HepG2 (cell line): Measurements from ENCODE around the gene KRTAP10-2. TPM values are rescaled to one million over a fixed set of nuclear protein-coding genes. Genes with fewer than 3 reads are reported as not detected.

ENCODE experiments used
- ATF6 ChIP-seq: sonication (generic); formaldehyde crosslinking; conservative IDR thresholded peaks from 2 replicates; pipeline ENCODE4 v1.4.0; 2020; ENCODE audit warnings: missing genetic modification reagents
- GRHL1 ChIP-seq: sonication (generic); formaldehyde crosslinking; conservative IDR thresholded peaks from 2 replicates; pipeline ENCODE4 v1.8.0; 2022; ENCODE audit warnings: missing genetic modification reagents
- HES4 ChIP-seq: sonication (generic); formaldehyde crosslinking; IDR thresholded peaks from 2 replicates; pipeline ENCODE4 v1.9.0; 2021; ENCODE audit warnings: mild to moderate bottlenecking, missing genetic modification reagents, borderline replicate concordance
- HMG20A ChIP-seq: IDR thresholded peaks from 2 replicates; pipeline ENCODE4 v1.6.1; 2016; ENCODE audit warnings: borderline replicate concordance
- HMGA1 ChIP-seq: sonication (generic); formaldehyde crosslinking; conservative IDR thresholded peaks from 2 replicates; pipeline ENCODE4 v1.4.0; 2020; ENCODE audit warnings: missing genetic modification reagents
- HOXD1 ChIP-seq: sonication (generic); formaldehyde crosslinking; IDR thresholded peaks from 2 replicates; pipeline ENCODE4 v1.5.0; 2020; ENCODE audit warnings: missing genetic modification reagents
- MAFG ChIP-seq: sonication (generic); formaldehyde crosslinking; IDR thresholded peaks from 2 replicates; pipeline ENCODE4 v1.5.1; 2020; ENCODE audit warnings: mild to moderate bottlenecking, missing genetic modification reagents
- MAFK ChIP-seq, 2 experiments: IDR thresholded peaks in 1 of 2; conservative IDR thresholded peaks in 1 of 2; 2 replicates each; pipeline ENCODE4 v1.6.1; 2011; ENCODE audit warnings: improper control_type of control experiment in 2 of 2, low read length in 2 of 2
- MBD4 ChIP-seq: IDR thresholded peaks from 2 replicates; pipeline ENCODE4 v1.6.1; 2012; ENCODE audit warnings: low read length, inconsistent platforms, borderline replicate concordance
- MXD1 ChIP-seq: sonication (generic); formaldehyde crosslinking; IDR thresholded peaks from 2 replicates; pipeline ENCODE4 v1.4.0; 2020; ENCODE audit warnings: mild to moderate bottlenecking, missing genetic modification reagents
- NFATC3 ChIP-seq: sonication (generic); formaldehyde crosslinking; IDR thresholded peaks from 2 replicates; pipeline ENCODE4 v1.5.1; 2020; ENCODE audit warnings: mild to moderate bottlenecking, missing genetic modification reagents
- ONECUT2 ChIP-seq: sonication (generic); formaldehyde crosslinking; IDR thresholded peaks from 2 replicates; pipeline ENCODE4 v1.4.0; 2020; ENCODE audit warnings: missing genetic modification reagents
- PRDM10 ChIP-seq: sonication (generic); formaldehyde crosslinking; IDR thresholded peaks from 2 replicates; pipeline ENCODE4 v1.4.0; 2020; ENCODE audit warnings: low read depth, missing genetic modification reagents
- ZBTB3 ChIP-seq: sonication (generic); formaldehyde crosslinking; IDR thresholded peaks from 2 replicates; pipeline ENCODE4 v1.4.0; 2020; ENCODE audit warnings: low read depth, mild to moderate bottlenecking, moderate library complexity, missing genetic modification reagents, borderline replicate concordance
- ZNF18 ChIP-seq: sonication (generic); formaldehyde crosslinking; IDR thresholded peaks from 2 replicates; pipeline ENCODE4 v1.8.0; 2022; ENCODE audit warnings: mild to moderate bottlenecking, missing genetic modification reagents; ENCODE audit not compliant: insufficient replicate concordance
- ZNF580 ChIP-seq: IDR thresholded peaks from 2 replicates; pipeline ENCODE4 v1.6.1; 2016; ENCODE audit warnings: low read depth, borderline replicate concordance
- ZNF768 ChIP-seq: sonication (generic); formaldehyde crosslinking; IDR thresholded peaks from 2 replicates; pipeline ENCODE4 v1.4.0; 2020; ENCODE audit warnings: missing genetic modification reagents
- ZNF788 ChIP-seq: sonication (generic); formaldehyde crosslinking; IDR thresholded peaks from 2 replicates; pipeline ENCODE4 v1.5.0; 2020; ENCODE audit warnings: mild to moderate bottlenecking, missing genetic modification reagents, borderline replicate concordance
- polyA plus RNA-seq, 8 experiments: library from polyadenylated mRNA; depleted of rRNA in 3 of 8; stranded (reverse) in 7 of 8; unstranded in 1 of 8; fragments of >200 nt; fragmentation: Illumina TruSeq in 4 of 8; extraction: Trizol in 4 of 8; gene quantifications; 2 replicates each; pipeline versions ENCODE4 v1.2.1 to v1.2.3, GENCODE V29; 2011 to 2016; ENCODE audit warnings: low read depth in 4 of 8, missing spikeins in 1 of 8, mixed read lengths in 1 of 8; ENCODE audit not compliant: insufficient read depth in 1 of 8
- total RNA-seq, 5 experiments: library from RNA; depleted of rRNA; stranded (reverse); fragments of >200 nt; fragmentation: Illumina TruSeq; extraction: Trizol; gene quantifications; 2 replicates each; pipeline ENCODE4 v1.2.3, GENCODE V29; 2016; ENCODE audit warnings: low read depth in 1 of 5

Gene KRTAP10-2
- total and polyA plus RNA-seq, 2 of the 13 experiments (the other 11 are each of a cell fraction or from before 2014, with no cell fraction given), result not detected

GRCh38 chr21:44505673-44506278 is 45.5 kb downstream of the KRTAP10-2 start (continued):
- no peak for TF ChIP-seq PRDM10
- TF ChIP-seq HMGA1 (CRISPR knock-in tag), result no peak
- TF ChIP-seq ZNF788 (CRISPR knock-in tag), result peak; percentile 61; the same call in 1 of the 2 replicates
- no peak for TF ChIP-seq GRHL1
- TF ChIP-seq ZBTB3 (CRISPR knock-in tag), result no peak
- TF ChIP-seq ONECUT2 (CRISPR knock-in tag), result no peak
- no peak for TF ChIP-seq MXD1 (CRISPR knock-in tag)
- no peak for TF ChIP-seq ATF6 (CRISPR knock-in tag)
- peak; percentile 34 for TF ChIP-seq ZNF18 (CRISPR knock-in tag)
- peak; percentile 65; the same call in 1 of the 2 replicates for TF ChIP-seq HMG20A
- no peak for TF ChIP-seq HOXD1 (CRISPR knock-in tag)
- TF ChIP-seq HES4 (CRISPR knock-in tag), result no peak
- TF ChIP-seq ZNF580, result no peak
- no peak for TF ChIP-seq ZNF768
- no peak for TF ChIP-seq NFATC3 (CRISPR knock-in tag)
- no peak for TF ChIP-seq MAFG (CRISPR knock-in tag)
- no peak for TF ChIP-seq MBD4
- no peak for TF ChIP-seq MAFK (conservative IDR thresholded peaks at IDR 0.05 in 1 of 2, IDR thresholded peaks at IDR 0.05 in 1 of 2; ENCODE audit: low read length in 2 of 2)
